Measurements from ENCODE around the gene MAN1A2.
A peak's percentile ranks its signal among the peaks of the same experiment; 100 is the strongest.

Gene MAN1A2

GRCh38 chr1:117359561-117360289 is 7.5 kb upstream of the MAN1A2 start:
- DNase-seq (ENCODE audit: low read depth, low spot score) = no peak

GRCh38 chr1:117362986-117363385 is 4.3 kb upstream of the MAN1A2 start:
- no peak for DNase-seq (ENCODE audit: low read depth, low spot score)

GRCh38 chr1:117363571-117364048 is 3.6 kb upstream of the MAN1A2 start:
- peak; percentile 35 for DNase-seq (ENCODE audit: low read depth, low spot score)

GRCh38 chr1:117364240-117364639 is 3.0 kb upstream of the MAN1A2 start:
- DNase-seq (ENCODE audit: low read depth, low spot score) = no peak

GRCh38 chr1:117365350-117366176 is 1.7 kb upstream of the MAN1A2 start:
- DNase-seq (ENCODE audit: low read depth, low spot score) = no peak

- peak; percentile 83 for DNase-seq (ENCODE audit: low read depth, low spot score)
These were observed 838 bp upstream of the MAN1A2 start for GRCh38 chr1:117366177-117367045.

- DNase-seq (ENCODE audit: low read depth, low spot score) = peak; percentile 31
These were observed 1.2 kb downstream of the MAN1A2 start for GRCh38 chr1:117368116-117369108.

- DNase-seq (ENCODE audit: low read depth, low spot score) = no peak
These were observed 2.8 kb downstream of the MAN1A2 start for GRCh38 chr1:117370071-117370470.

- DNase-seq (ENCODE audit: low read depth, low spot score) = no peak
These were observed 3.3 kb downstream of the MAN1A2 start for GRCh38 chr1:117370509-117370908.

GRCh38 chr1:117371441-117372151 is 4.3 kb downstream of the MAN1A2 start:
- peak; percentile 46 for DNase-seq (ENCODE audit: low read depth, low spot score)

GRCh38 chr1:117372863-117373412 is 5.7 kb downstream of the MAN1A2 start:
- no peak for DNase-seq (ENCODE audit: low read depth, low spot score)

- no peak for DNase-seq (ENCODE audit: low read depth, low spot score)
These were observed 6.7 kb downstream of the MAN1A2 start for GRCh38 chr1:117373932-117374331.

GRCh38 chr1:117375327-117375726 is 8.1 kb downstream of the MAN1A2 start:
- DNase-seq (ENCODE audit: low read depth, low spot score) = no peak

- no peak for DNase-seq (ENCODE audit: low read depth, low spot score)
These were observed 19.9 kb downstream of the MAN1A2 start for GRCh38 chr1:117387060-117387633.

- DNase-seq (ENCODE audit: low read depth, low spot score) = no peak
These were observed 21.1 kb downstream of the MAN1A2 start for GRCh38 chr1:117388328-117388727.

GRCh38 chr1:117389284-117389683 is 22.0 kb downstream of the MAN1A2 start:
- DNase-seq (ENCODE audit: low read depth, low spot score) = no peak

GRCh38 chr1:117389779-117390178 is 22.5 kb downstream of the MAN1A2 start:
- DNase-seq (ENCODE audit: low read depth, low spot score) = no peak

- DNase-seq (ENCODE audit: low read depth, low spot score) = no peak
These were observed 25.5 kb downstream of the MAN1A2 start for GRCh38 chr1:117392771-117393170.

GRCh38 chr1:117396074-117396473 is 28.8 kb downstream of the MAN1A2 start:
- no peak for DNase-seq (ENCODE audit: low read depth, low spot score)
